H1 (cell line): ENCODE results near the gene MACROD2. TPM values are rescaled to one million over a fixed set of nuclear protein-coding genes. Genes with fewer than 3 reads are reported as not detected.

Source experiments
- CTCF ChIA-PET: fragments of 300-600 bp; sonication (Branson Sonifier 250); formaldehyde crosslinking; loops from one replicate; lab custom pipeline; 2021; ENCODE audit not compliant: partially characterized antibody; lab: Charles Lee
- POLR2A ChIA-PET: fragments of 300-600 bp; sonication (Branson Sonifier 250); formaldehyde crosslinking; loops from one replicate; lab custom pipeline; 2021; ENCODE audit warnings: inconsistent platforms; ENCODE audit not compliant: partially characterized antibody; lab: Charles Lee
- DNase-seq, 2 experiments: peaks; one replicate each; pipeline versions ENCODE4 v3.0.0 to v3.0.0-alpha.2; 2010 to 2022; ENCODE audit warnings: low spot score in 2 of 2, low read depth in 1 of 2, mixed read lengths in 1 of 2
- FAIRE-seq: peaks from 2 replicates; lab custom pipeline; 2011; peaks lifted over from hg19 to GRCh38; lab: Jason Lieb, UNC
- H2AFZ ChIP-seq: 2 replicates; pipeline ENCODE4 v1.8.1; 2012; ENCODE audit warnings: low read length, inconsistent platforms
- H2AK5ac ChIP-seq: 2 replicates; pipeline ENCODE4 v1.6.1; 2013; ENCODE audit warnings: low read depth, low read length
- H2BK120ac ChIP-seq: replicated peaks from 2 replicates; pipeline ENCODE3; 2013; ENCODE audit warnings: low read depth, low read length, inconsistent platforms
- H2BK12ac ChIP-seq: 2 replicates; pipeline ENCODE4 v1.6.1; 2013; ENCODE audit warnings: low read depth, low read length
- H2BK15ac ChIP-seq: 2 replicates; pipeline ENCODE4 v1.6.1; 2013; ENCODE audit warnings: low read length
- H2BK20ac ChIP-seq: 2 replicates; pipeline ENCODE4 v1.6.1; 2013; ENCODE audit warnings: low read length
- H2BK5ac ChIP-seq: 2 replicates; pipeline ENCODE4 v1.6.1; 2013; ENCODE audit warnings: low read depth, low read length
- H3K14ac ChIP-seq: 2 replicates; pipeline ENCODE4 v1.6.1; 2013; ENCODE audit warnings: inconsistent platforms; ENCODE audit not compliant: insufficient read length
- H3K18ac ChIP-seq: 2 replicates; pipeline ENCODE4 v1.6.1; 2013; ENCODE audit warnings: low read length; ENCODE audit errors: extremely low read depth
- H3K23ac ChIP-seq: 2 replicates; pipeline ENCODE4 v1.6.1; 2013; ENCODE audit warnings: inconsistent platforms; ENCODE audit not compliant: insufficient read length
- H3K23me2 ChIP-seq: 2 replicates; pipeline ENCODE4 v1.6.1; 2013; ENCODE audit warnings: low read depth, low read length
- H3K27ac ChIP-seq: 2 replicates; pipeline ENCODE4 v1.6.1; 2011; ENCODE audit warnings: low read depth, low read length, inconsistent platforms
- H3K27me3 ChIP-seq, 4 experiments: replicated peaks in 1 of 4; 1 replicate in 1 of 4; 2 replicates in 3 of 4; pipeline versions ENCODE4 v1.6.1 to v1.8.1; 2011 to 2013; ENCODE audit warnings: low read length in 3 of 4, mild to moderate bottlenecking in 3 of 4, inconsistent platforms in 2 of 4, mixed read lengths in 2 of 4, moderate library complexity in 1 of 4; ENCODE audit not compliant: control insufficient read depth in 3 of 4, insufficient read depth in 3 of 4; ENCODE audit errors: extremely low read depth in 1 of 4
- H3K36me3 ChIP-seq, 4 experiments: 2 replicates each; pipeline versions ENCODE4 v1.6.1 to v1.8.1; 2011 to 2013; ENCODE audit warnings: mild to moderate bottlenecking in 4 of 4, low read length in 3 of 4, moderate library complexity in 2 of 4, control low read depth in 1 of 4, inconsistent platforms in 1 of 4; ENCODE audit not compliant: insufficient read depth in 4 of 4, control insufficient read depth in 2 of 4
- H3K4ac ChIP-seq: replicated peaks from 2 replicates; pipeline ENCODE3; 2013; ENCODE audit warnings: low read length, low read depth, mixed read lengths, inconsistent platforms; ENCODE audit not compliant: insufficient read length
- H3K4me1 ChIP-seq, 4 experiments: replicated peaks in 1 of 4; 1 replicate in 1 of 4; 2 replicates in 3 of 4; pipeline versions ENCODE4 v1.6.1 to v1.8.1; 2011 to 2013; ENCODE audit warnings: low read length in 3 of 4, inconsistent platforms in 2 of 4, mixed read lengths in 1 of 4; ENCODE audit not compliant: insufficient read depth in 4 of 4, control insufficient read depth in 3 of 4
- H3K4me2 ChIP-seq, 2 experiments: 2 replicates each; pipeline versions ENCODE4 v1.6.1 to v1.8.1; 2011 to 2013; ENCODE audit warnings: low read depth in 2 of 2, low read length in 2 of 2, control low read depth in 1 of 2, inconsistent platforms in 1 of 2, mild to moderate bottlenecking in 1 of 2; ENCODE audit not compliant: insufficient read depth in 1 of 2
- H3K4me3 ChIP-seq, 4 experiments: fragments of 200-600, 300-600 bp in 1 of 4; sonication (generic), shearing (Covaris generic), sonication (Bioruptor Twin) in 1 of 4; 2 replicates each; pipeline versions ENCODE4 v1.5.1 to v1.8.1; 2011 to 2016; ENCODE audit warnings: low read length in 4 of 4, low read depth in 3 of 4, control low read depth in 2 of 4, inconsistent platforms in 2 of 4, mild to moderate bottlenecking in 2 of 4, mixed read lengths in 1 of 4, moderate library complexity in 1 of 4; ENCODE audit not compliant: insufficient read depth in 2 of 4; ENCODE audit errors: extremely low read depth in 1 of 4
- H3K56ac ChIP-seq: replicated peaks from 2 replicates; pipeline ENCODE3; 2013; ENCODE audit warnings: low read depth, mild to moderate bottlenecking, mixed read lengths, low read length, inconsistent platforms; ENCODE audit not compliant: insufficient read length
- H3K79me1 ChIP-seq: 2 replicates; pipeline ENCODE4 v1.6.1; 2013; ENCODE audit warnings: low read depth, low read length, control low read depth
- H3K79me2 ChIP-seq, 2 experiments: 2 replicates each; pipeline versions ENCODE4 v1.6.1 to v1.8.1; 2012 to 2013; ENCODE audit warnings: low read length in 2 of 2, mild to moderate bottlenecking in 2 of 2, inconsistent platforms in 1 of 2; ENCODE audit not compliant: insufficient read depth in 2 of 2, control insufficient read depth in 1 of 2
- H3K9ac ChIP-seq, 4 experiments: replicated peaks in 1 of 4; 1 replicate in 1 of 4; 2 replicates in 3 of 4; pipeline versions ENCODE4 v1.6.1 to v1.8.1; 2011 to 2013; ENCODE audit warnings: low read depth in 3 of 4, low read length in 3 of 4, control low read depth in 2 of 4, mild to moderate bottlenecking in 2 of 4, moderate library complexity in 2 of 4, inconsistent platforms in 1 of 4; ENCODE audit errors: extremely low read depth in 1 of 4
- H3K9me3 ChIP-seq, 2 experiments: 2 replicates each; pipeline versions ENCODE4 v1.6.1 to v1.8.1; 2012 to 2013; ENCODE audit warnings: mild to moderate bottlenecking in 2 of 2, moderate library complexity in 2 of 2, control low read depth in 1 of 2, inconsistent platforms in 1 of 2, low read depth in 1 of 2, low read length in 1 of 2, mixed read lengths in 1 of 2; ENCODE audit not compliant: insufficient read depth in 2 of 2
- H4K20me1 ChIP-seq, 2 experiments: replicated peaks in 1 of 2; 2 replicates each; pipeline versions ENCODE3 to v1.8.1; 2011 to 2013; ENCODE audit warnings: inconsistent platforms in 2 of 2, low read length in 2 of 2, mild to moderate bottlenecking in 1 of 2; ENCODE audit not compliant: insufficient read depth in 2 of 2, control insufficient read depth in 1 of 2
- H4K5ac ChIP-seq: 2 replicates; pipeline ENCODE4 v1.6.1; 2013; ENCODE audit warnings: low read length, low read depth, mixed read lengths, inconsistent platforms; ENCODE audit not compliant: insufficient read length
- H4K8ac ChIP-seq: 2 replicates; pipeline ENCODE4 v1.8.0; 2013; ENCODE audit warnings: mild to moderate bottlenecking, moderate library complexity, low read length, inconsistent platforms; ENCODE audit not compliant: insufficient read depth; ENCODE audit errors: extremely low read depth
- H4K91ac ChIP-seq: replicated peaks from 2 replicates; pipeline ENCODE3; 2013; ENCODE audit warnings: low read length, mixed read lengths, inconsistent platforms; ENCODE audit not compliant: insufficient read length
- BCL11A ChIP-seq, 2 experiments: IDR thresholded peaks; one replicate each; pipeline ENCODE4 v1.6.1; 2011; ENCODE audit warnings: low read depth in 2 of 2, low read length in 2 of 2, mild to moderate bottlenecking in 2 of 2
- CEBPB ChIP-seq: IDR thresholded peaks from 2 replicates; pipeline ENCODE4 v1.6.1; 2012; ENCODE audit warnings: low read depth, low read length
- EP300 ChIP-seq, 2 experiments: IDR thresholded peaks; 1 replicate in 1 of 2; 2 replicates in 1 of 2; pipeline ENCODE4 v1.6.1; 2011 to 2012; ENCODE audit warnings: low read depth in 2 of 2, low read length in 2 of 2, mild to moderate bottlenecking in 2 of 2, borderline replicate concordance in 1 of 2, inconsistent platforms in 1 of 2, moderate library complexity in 1 of 2
- HDAC2 ChIP-seq, 2 experiments: fragments of 300-600 bp in 1 of 2; sonication (generic) in 1 of 2; IDR thresholded peaks; 2 replicates each; pipeline ENCODE4 v1.6.1; 2011 to 2012; ENCODE audit warnings: low read depth in 2 of 2, low read length in 2 of 2, mild to moderate bottlenecking in 2 of 2, moderate library complexity in 2 of 2, borderline replicate concordance in 1 of 2, inconsistent platforms in 1 of 2
- MAFK ChIP-seq: IDR thresholded peaks from 2 replicates; pipeline ENCODE4 v1.6.1; 2012; ENCODE audit warnings: low read depth, mild to moderate bottlenecking, improper control_type of control experiment, low read length
- PHF8 ChIP-seq: fragments of 200-600 bp; sonication (generic); conservative IDR thresholded peaks from 2 replicates; pipeline ENCODE4 v1.7.1; 2012; ENCODE audit warnings: low read depth, mild to moderate bottlenecking, inconsistent platforms, low read length, moderate library complexity
- POLR2A ChIP-seq, 2 experiments: IDR thresholded peaks; 1 replicate in 1 of 2; 2 replicates in 1 of 2; pipeline ENCODE4 v1.6.1; 2011; ENCODE audit warnings: low read depth in 2 of 2, low read length in 2 of 2, mild to moderate bottlenecking in 2 of 2; ENCODE audit errors: control extremely low read depth in 1 of 2
- POLR2AphosphoS5 ChIP-seq: IDR thresholded peaks from 2 replicates; pipeline ENCODE4 v1.6.1; 2011; ENCODE audit warnings: low read depth, low read length
- RAD21 ChIP-seq, 2 experiments: IDR thresholded peaks in 1 of 2; conservative IDR thresholded peaks in 1 of 2; 2 replicates each; pipeline ENCODE4 v1.6.1; 2011; ENCODE audit warnings: low read depth in 2 of 2, low read length in 2 of 2, improper control_type of control experiment in 1 of 2, inconsistent platforms in 1 of 2, mild to moderate bottlenecking in 1 of 2, moderate library complexity in 1 of 2
- RNF2 ChIP-seq: fragments of 200-900, 300-1000 bp; sonication (generic); IDR thresholded peaks from 2 replicates; pipeline ENCODE4 v1.7.1; 2016; ENCODE audit warnings: borderline replicate concordance, low read depth, mild to moderate bottlenecking, antibody characterized with exemption, low read length; ENCODE audit not compliant: poor library complexity, severe bottlenecking; ENCODE audit errors: missing control alignments
- SIN3A ChIP-seq, 2 experiments: IDR thresholded peaks in 1 of 2; conservative IDR thresholded peaks in 1 of 2; 2 replicates each; pipeline ENCODE4 v1.6.1; 2011 to 2012; ENCODE audit warnings: low read length in 2 of 2, improper control_type of control experiment in 1 of 2, low read depth in 1 of 2, mild to moderate bottlenecking in 1 of 2
- SP4 ChIP-seq: IDR thresholded peaks from 2 replicates; pipeline ENCODE4 v1.6.1; 2012; ENCODE audit warnings: low read length, inconsistent platforms
- WGBS, 2 experiments: shearing (Covaris generic) in 1 of 2; methylation state at CpG; one replicate each; pipeline versions ENCODE4 v1.1.6 to v1.1.7; 2013 to 2015; ENCODE audit warnings: low lambda C conversion rate in 2 of 2, mixed read lengths in 2 of 2, inconsistent platforms in 1 of 2, low coverage in 1 of 2, missing lambda C conversion rate in 1 of 2; ENCODE audit not compliant: insufficient replicate concordance in 2 of 2, insufficient coverage in 1 of 2, insufficient read length in 1 of 2; ENCODE audit errors: extremely low coverage in 1 of 2, missing lambda C conversion rate in 1 of 2; 5-methylcytosine and 5-hydroxymethylcytosine counted together
- polyA plus RNA-seq, 7 experiments: library from polyadenylated mRNA; depleted of rRNA in 3 of 7; stranded (reverse) in 5 of 7; unstranded in 2 of 7; fragments of >200 nt in 5 of 7; fragments of 200-250 nt in 2 of 7; gene quantifications; 1 replicate in 5 of 7; 2 replicates in 1 of 7; 4 replicates in 1 of 7; pipeline versions ENCODE4 v1.2.1 to v1.2.3, GENCODE V29; 2011 to 2013; ENCODE audit warnings: missing spikeins in 2 of 7, mixed read lengths in 2 of 7
- total RNA-seq: library from RNA; stranded (reverse); fragmentation: NEBNext Ultra II Directional; extraction: Animal tissue kit (Norgen Biotek cat#: 25700); gene quantifications from 2 replicates; pipeline ENCODE4 v1.2.1, GENCODE V29; 2021
- TF ChIP-seq, protein P1 (sequence below): IDR thresholded peaks from 2 replicates; pipeline ENCODE4 v1.6.1; 2012; ENCODE audit warnings: inconsistent platforms

Gene MACROD2
- total and polyA plus RNA-seq, 2 of the 8 experiments (the other 6 are each of a cell fraction or from before 2014, with no cell fraction given) = 0.70 to 3.9 TPM

DNA sequence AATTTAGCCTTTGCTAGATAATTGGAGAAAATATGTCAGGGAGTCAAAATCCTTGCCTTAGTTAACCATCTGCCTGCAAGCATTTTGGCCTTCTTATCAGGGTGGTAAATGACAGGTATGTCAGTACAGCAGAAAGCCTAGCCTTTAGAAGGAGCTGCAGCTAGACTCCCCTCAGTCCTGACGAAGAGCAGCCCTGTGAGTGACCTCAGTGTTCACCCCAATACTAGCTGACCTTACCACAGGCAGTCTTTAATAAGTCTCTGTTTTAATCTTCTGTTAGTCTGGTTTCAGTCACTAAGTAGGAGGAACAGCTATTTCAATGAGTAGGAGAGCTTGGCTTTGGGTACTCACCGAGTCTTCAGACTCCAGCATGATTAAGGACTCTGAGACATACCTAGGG is 682.1 kb downstream of the MACROD2 start:
- Histone ChIP-seq H3K4me1 (no peaks in the 10 kb centered on the region), H4K91ac (no peak overlapping the region), H4K8ac (no peak overlapping the region), H3K23me2 (no peaks in the 10 kb centered on the region), H3K27ac (no peak overlapping the region), H3K79me1 (no peaks in the 10 kb centered on the region), H3K14ac (no peak overlapping the region), H3K4ac (no peak overlapping the region), H3K4me3 (no peak overlapping the region), H3K4me2 (no peak overlapping the region), H2AK5ac (no peak overlapping the region), H3K18ac (no peak overlapping the region), H2BK120ac (no peak overlapping the region), H2AFZ (no peak overlapping the region), H3K9ac (no peak overlapping the region), H3K23ac (no peak overlapping the region), H3K27me3 (no peaks in the 10 kb centered on the region), H2BK15ac (no peak overlapping the region), H2BK20ac (no peak overlapping the region), H3K79me2 (no peaks in the 10 kb centered on the region), H2BK12ac (no peak overlapping the region), H4K20me1 (no peaks in the 10 kb centered on the region), H3K36me3 (no peaks in the 10 kb centered on the region), H4K5ac (no peak overlapping the region), H3K56ac (no peak overlapping the region), H2BK5ac (no peak overlapping the region), H3K9me3 (no peaks in the 10 kb centered on the region)
- 83% methylated on average over 2 of the region's 2 CpGs; no CpG with 5 or more reads in 1 of the 2 experiments for WGBS, 2 experiments
- ChIA-PET CTCF (interaction anchor here (1.0 kb wide), 1 partner anchor 272 kb away, joined by 4 read pairs; no protein-coding TSS in a partner anchor), POLR2A (no interaction called here)
- DNase-seq (no peak), FAIRE-seq (no peak)
- TF ChIP-seq RNF2 (no peak), MAFK (no peak), RAD21 (IDR thresholded peaks at IDR 0.05 in 1 of 2, conservative IDR thresholded peaks at IDR 0.05 in 1 of 2; ENCODE audit: low read depth in 2 of 2, low read length in 2 of 2) (no peak), EP300 (IDR thresholded peaks at IDR 0.05; ENCODE audit: borderline replicate concordance in 1 of 2, low read depth in 2 of 2, low read length in 2 of 2) (no peak), BCL11A (IDR thresholded peaks at IDR 0.05; ENCODE audit: low read depth in 2 of 2, low read length in 2 of 2) (no peak), SIN3A (conservative IDR thresholded peaks at IDR 0.05 in 1 of 2, IDR thresholded peaks at IDR 0.05 in 1 of 2; ENCODE audit: low read depth in 1 of 2, low read length in 2 of 2) (no peak), PHF8 (no peak), CEBPB (no peak), POLR2AphosphoS5 (no peak), SP4 (no peak), POLR2A (IDR thresholded peaks at IDR 0.05; ENCODE audit: control extremely low read depth in 1 of 2, low read depth in 2 of 2, low read length in 2 of 2) (no peak), HDAC2 (IDR thresholded peaks at IDR 0.05; ENCODE audit: borderline replicate concordance in 1 of 2, low read depth in 2 of 2, low read length in 2 of 2) (no peak)
- TF ChIP-seq, protein P1, sequence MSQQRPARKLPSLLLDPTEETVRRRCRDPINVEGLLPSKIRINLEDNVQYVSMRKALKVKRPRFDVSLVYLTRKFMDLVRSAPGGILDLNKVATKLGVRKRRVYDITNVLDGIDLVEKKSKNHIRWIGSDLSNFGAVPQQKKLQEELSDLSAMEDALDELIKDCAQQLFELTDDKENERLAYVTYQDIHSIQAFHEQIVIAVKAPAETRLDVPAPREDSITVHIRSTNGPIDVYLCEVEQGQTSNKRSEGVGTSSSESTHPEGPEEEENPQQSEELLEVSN = no peak
